Gastrocnemius medialis (tissue), 4 donors: ENCODE measurements around the gene NPIPB2.

Experiments used
- POLR2A ChIP-seq, 2 donors: fragments of 450-650 bp; IDR thresholded peaks; one replicate each; pipeline ENCODE4 v1.6.1; 2017; ENCODE audit warnings: antibody characterized with exemption in 2 of 2, mild to moderate bottlenecking in 2 of 2, moderate library complexity in 2 of 2
- TF ChIP-seq, protein P1 (sequence below), 5 experiments: fragments of 450-650 bp in 3 of 5; fragments of 200-600 bp in 2 of 5; sonication (generic) in 2 of 5; IDR thresholded peaks in 4 of 5; conservative IDR thresholded peaks in 1 of 5; 1 replicate in 4 of 5; 2 replicates in 1 of 5; pipeline ENCODE4 v1.5.1; 2016 to 2019; ENCODE audit warnings: antibody characterized with exemption in 5 of 5, mild to moderate bottlenecking in 3 of 5, moderate library complexity in 3 of 5

GRCh38 chr16:11990702-11991390 is 49.0 kb upstream of the NPIPB2 start:
- TF ChIP-seq, protein P1, sequence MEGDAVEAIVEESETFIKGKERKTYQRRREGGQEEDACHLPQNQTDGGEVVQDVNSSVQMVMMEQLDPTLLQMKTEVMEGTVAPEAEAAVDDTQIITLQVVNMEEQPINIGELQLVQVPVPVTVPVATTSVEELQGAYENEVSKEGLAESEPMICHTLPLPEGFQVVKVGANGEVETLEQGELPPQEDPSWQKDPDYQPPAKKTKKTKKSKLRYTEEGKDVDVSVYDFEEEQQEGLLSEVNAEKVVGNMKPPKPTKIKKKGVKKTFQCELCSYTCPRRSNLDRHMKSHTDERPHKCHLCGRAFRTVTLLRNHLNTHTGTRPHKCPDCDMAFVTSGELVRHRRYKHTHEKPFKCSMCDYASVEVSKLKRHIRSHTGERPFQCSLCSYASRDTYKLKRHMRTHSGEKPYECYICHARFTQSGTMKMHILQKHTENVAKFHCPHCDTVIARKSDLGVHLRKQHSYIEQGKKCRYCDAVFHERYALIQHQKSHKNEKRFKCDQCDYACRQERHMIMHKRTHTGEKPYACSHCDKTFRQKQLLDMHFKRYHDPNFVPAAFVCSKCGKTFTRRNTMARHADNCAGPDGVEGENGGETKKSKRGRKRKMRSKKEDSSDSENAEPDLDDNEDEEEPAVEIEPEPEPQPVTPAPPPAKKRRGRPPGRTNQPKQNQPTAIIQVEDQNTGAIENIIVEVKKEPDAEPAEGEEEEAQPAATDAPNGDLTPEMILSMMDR (IDR thresholded peaks at IDR 0.05 in 4 of 5, conservative IDR thresholded peaks at IDR 0.05 in 1 of 5) = no peak
- no peak for TF ChIP-seq POLR2A (IDR thresholded peaks at IDR 0.05)
